Stimulated activated naive CD8-positive, alpha-beta T cell treated with anti-CD3 and anti-CD28 coated beads, Interleukin-15, Interleukin-2, amounts not matched to agents 100 U/mL and 50 U/mL, for 24 hours (primary cell): Measurements from ENCODE around the gene MRPL17.
A peak's percentile ranks its signal among the peaks of the same experiment; 100 is the strongest.

Experiments used
- ATAC-seq: fragments of 150-1000 bp; cut with Tn5 transposase; one replicate; pipeline ENCODE4 v1.10.0; 2021
- DNase-seq: peaks from one replicate; pipeline ENCODE4 v3.0.0; 2021

Gene MRPL17

DNA sequence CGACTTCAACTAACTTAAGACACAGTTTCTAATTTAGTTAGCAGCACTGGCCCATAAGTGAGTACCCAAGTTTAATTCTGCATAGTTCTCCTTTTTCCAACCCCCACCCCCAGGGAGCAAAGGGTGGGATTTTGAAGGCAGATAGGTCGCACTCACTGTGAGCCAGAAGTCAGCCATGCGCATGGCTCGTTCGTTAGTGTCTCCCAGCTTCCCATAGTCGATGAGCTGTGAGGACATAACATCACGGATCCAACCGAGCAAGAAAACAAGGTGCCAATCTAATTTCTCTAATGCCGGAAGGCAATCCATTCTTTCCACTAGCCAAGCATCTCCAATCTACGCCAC, 577 bp downstream of the MRPL17 start:
- ATAC-seq (no peak), DNase-seq (no peak)

DNA sequence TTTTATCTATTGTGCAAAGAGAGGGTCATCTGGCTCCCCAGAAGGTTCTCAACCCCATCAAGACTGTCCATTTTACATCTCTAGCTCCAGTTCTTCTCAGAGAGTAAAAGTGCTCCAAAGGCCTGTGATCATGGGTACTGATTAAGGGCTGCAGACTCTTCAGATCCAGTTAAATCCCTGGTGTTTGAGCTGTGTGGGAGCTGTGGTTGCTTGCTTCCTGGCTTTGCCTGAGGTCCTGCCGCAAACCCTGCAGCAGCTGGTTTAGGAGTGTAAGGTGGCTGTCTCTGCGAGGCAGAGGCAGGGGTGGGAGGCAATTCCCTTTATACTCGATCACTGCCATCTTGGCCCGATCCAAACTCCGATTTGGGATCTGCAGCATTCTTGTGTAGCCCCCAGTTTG, 1.2 kb downstream of the MRPL17 start:
- DNase-seq, result peak; percentile 17
- no peak for ATAC-seq

DNA sequence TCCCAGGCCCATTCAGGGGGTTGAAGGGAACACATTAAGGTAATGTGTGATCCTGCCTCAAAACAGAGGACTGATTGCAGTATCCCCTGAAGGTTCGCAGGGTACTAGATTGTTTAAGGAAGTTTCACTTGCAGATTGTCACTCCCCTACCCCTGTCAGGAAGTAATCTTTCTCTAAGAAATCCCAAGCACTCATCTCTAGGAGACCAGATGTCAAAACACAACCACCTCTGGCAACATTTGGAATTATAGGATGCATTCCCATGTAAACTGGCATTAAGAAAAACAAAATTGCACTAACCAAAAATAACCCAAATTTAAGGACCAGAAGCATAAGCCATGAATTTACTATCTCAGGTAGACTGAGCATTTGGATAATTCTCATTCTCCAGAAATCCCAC, 1.6 kb downstream of the MRPL17 start:
- no peak for ATAC-seq
- no peak for DNase-seq

DNA sequence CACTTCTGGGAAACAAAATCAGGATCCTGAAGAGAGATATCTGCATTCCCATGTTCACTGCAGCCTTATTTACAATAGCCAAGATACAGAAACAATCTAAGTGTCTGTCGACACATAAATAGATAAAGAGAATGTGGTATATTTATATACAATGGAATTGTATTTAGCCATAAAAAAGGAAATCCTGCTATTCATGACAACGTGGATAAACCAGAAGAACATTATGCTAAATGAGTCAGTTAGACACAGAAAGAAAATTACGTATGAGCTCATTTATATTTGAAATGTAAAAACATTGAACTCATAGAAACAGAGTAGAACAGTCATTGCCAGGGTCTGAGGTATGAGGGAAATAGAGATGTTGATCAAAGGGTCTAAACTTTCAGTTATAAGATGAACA, 6.1 kb downstream of the MRPL17 start:
- ATAC-seq (no peak), DNase-seq (no peak)

DNA sequence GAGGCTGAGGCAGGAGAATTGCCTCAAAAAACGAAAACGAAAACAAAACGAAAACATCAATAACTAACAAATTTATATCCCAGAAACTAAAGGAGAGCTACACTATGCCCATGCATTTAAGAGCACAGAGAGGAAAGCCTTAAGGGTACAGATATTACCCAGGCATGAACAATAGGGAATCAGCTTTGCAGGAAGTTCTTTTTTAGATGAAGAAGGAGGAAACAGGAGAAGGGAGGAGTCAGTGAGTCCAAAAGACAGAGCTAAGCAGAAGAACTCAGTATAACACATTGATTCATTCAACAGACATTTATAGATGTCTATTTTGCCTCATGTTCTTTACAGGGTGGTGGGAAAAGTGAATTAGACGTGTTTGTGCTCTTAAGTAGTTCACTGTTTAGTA, 8.3 kb downstream of the MRPL17 start:
- DNase-seq (no peak), ATAC-seq (no peak)

DNA sequence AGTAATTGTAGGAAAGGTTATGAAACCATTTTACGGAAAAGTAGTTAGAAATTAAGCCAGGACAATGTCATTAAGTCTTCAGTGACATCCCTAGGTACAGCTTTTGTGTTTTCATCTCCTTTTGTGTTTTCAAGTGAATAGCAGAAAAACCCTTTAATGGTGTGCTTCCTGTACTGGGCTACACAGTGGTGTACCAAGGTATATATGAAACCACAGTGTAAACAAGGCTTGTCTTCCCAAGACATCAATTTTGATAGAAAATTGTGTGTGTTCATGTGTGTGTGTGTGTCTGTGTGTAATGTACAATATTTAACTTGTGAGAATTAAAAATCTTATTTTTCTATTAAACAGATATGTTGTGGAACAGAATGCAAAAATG, 8.9 kb downstream of the MRPL17 start:
- ATAC-seq (no peak), DNase-seq (no peak)

DNA sequence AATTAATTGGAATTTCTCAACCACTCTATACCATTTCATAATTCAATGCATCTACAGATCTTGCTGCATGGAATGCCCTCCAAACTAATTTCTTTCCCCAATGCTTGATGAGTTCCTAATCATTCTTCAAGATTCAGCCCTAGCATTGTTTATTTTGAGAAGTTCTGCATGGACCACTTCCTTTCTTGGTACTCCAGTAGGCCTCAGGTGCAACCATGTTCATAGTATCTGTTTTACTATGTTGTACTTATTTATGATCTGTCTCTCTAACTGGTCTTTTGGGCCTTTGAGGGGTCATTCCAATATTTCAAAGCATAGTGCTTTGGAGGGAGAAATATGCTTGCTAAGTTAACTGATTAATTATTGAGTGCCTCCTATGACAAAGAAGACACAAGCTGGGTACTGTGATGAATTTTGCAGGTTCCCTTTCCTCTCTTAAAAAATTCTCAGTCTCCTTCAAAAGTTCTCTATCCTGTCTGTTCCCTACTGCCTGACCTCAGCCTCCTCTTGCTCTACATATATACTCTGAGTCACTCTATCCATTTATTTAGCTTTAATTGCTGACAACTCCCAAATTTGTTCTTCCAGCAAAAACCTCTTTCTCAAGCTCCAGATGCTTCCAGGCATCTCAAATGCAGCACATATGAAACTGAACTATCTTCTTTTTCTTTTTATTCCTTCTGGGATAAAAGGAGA, 9.5 kb downstream of the MRPL17 start:
- DNase-seq (no peak), ATAC-seq (no peak)

DNA sequence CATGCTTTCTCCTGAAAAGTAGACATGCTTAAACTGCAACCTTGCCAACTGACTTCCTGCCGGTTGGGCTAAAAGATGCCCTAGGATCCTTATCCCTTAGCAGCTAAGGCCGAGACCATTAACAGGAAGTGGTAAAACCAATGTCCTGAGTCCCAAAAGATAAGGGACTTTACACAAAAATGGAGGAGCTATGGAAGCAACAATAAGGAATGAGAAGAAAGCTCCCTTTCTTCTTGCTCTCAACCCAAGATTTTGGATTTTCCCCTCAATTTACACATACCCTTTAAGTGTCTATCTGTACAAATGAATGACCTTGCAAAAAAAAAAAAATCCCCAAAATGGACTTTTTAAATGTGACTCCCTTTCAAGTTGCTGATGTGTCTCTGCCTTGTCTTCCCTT, 11.1 kb downstream of the MRPL17 start:
- DNase-seq (no peak), ATAC-seq (no peak)

DNA sequence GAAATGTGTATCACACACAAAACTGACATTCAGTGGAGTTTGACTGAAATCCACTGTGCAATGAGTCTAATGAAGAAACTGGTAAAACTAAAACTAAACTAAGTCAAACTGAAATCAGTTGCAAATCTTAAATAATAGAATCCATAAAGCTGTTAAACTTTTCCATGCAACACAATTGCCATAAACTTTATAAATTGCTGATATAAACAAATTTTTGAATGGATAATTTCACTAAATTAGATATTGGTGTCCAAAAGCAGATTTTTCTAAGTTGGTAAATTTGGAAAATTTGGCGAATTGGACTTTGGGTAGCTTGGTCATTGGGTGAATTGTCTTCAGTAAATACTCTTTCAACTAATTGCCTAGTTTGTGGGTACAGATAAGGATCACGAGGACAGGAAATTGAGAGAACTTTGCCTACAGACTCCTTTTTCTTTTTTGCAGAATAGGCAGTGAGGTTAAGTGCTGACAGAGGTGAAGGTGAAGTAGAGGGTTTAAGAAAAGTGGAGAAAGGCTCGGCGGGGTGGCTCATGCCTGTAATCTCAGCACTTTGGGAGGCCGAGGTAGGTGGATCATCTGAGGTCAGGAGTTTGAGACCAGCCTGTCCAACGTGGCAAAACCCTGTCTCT, 12.8 kb downstream of the MRPL17 start:
- ATAC-seq (no peak), DNase-seq (no peak)

DNA sequence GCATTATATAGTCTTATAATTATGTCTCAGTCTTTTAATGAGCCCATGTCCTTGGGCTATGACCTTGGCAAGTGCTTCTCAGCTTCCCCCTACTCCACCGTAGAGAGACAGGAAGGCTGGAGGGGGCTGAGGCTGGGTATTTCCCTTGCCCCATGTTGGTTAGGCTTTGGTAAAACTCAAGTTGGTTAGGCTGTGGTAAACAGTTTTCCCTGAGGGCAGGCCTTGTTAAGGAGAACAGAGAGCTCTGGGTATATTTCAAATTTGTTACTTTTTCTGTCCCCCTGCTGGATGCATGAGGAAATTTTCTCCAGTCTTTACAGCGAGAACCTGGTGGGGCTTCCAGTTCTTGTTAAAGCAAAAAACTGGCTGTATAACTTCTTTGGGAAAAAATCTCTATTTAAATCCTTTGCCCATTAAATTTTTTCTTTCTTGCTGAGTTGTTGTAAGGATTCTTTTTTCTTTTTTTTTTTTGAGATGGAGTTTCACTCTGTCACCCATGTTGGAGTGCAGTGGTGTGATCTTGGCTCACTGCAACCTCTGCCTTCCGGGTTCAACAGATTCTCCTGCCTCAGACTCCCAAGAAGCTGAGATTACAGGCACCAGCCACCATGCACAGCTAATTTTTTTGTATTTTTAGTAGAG, 15.3 kb downstream of the MRPL17 start:
- peak; percentile 87 for ATAC-seq
- DNase-seq, result peak; percentile 48

DNA sequence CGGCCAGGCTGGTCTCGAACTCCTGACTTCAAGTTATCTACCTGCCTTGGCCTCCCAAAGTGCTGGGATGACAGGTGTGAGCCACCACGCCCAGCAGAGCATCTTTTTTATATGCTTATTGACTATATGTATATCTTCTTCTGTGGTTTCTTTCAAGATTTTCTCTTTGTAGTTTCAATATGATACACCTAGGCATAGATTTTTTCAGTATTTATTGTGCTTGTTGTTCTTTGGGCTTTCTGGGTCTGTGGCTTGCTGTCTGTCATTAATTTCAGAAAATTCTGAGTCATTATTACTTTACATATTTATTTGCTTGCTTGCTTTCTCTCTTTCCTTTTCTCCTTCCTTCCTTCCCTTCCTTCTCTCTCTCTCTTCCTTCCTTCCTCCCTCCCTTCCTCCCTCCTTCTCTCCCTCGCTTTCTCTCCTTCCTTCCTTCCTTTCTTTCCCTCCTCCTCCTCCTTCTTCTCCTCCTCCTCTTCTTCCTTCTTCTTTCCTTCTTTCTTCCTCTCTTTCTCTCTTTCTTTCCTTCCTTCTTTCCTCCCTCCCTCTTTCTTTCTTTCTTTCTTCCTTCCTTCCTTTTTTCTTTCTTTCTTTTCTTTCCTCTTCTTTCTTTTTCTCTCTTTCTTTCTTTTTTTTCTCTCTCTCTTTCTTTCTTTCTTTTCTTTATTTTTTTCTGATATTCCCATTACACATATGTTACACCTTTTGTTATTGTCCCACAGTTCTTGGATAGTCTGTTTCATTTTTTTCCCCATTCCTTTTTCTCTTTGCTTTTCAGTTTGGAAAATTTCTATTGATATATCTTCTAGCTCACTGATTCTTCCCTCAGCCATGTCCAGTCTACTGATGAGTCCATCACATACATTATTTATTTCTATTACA, 16.6 kb downstream of the MRPL17 start:
- DNase-seq (no peak), ATAC-seq (peak; percentile 39)

DNA sequence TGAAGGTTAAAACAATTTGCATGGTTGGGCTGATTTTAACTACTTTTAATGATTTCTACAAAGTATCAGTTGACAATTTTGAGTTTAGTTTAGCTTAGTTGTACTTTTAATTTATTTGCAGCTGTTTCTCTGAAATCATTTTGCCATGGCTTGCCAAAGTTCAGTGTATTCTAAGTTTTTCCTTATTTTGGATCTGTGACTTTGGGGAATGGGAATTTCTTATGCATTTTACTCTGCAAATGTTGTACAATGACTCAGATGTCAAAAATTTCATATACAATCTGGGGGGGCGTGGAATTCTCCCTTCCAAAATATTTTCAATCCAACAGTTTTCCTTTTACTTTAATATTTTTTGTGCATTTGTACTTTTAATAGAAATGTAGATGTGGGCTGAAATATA, 18.6 kb downstream of the MRPL17 start:
- DNase-seq, result no peak
- no peak for ATAC-seq

DNA sequence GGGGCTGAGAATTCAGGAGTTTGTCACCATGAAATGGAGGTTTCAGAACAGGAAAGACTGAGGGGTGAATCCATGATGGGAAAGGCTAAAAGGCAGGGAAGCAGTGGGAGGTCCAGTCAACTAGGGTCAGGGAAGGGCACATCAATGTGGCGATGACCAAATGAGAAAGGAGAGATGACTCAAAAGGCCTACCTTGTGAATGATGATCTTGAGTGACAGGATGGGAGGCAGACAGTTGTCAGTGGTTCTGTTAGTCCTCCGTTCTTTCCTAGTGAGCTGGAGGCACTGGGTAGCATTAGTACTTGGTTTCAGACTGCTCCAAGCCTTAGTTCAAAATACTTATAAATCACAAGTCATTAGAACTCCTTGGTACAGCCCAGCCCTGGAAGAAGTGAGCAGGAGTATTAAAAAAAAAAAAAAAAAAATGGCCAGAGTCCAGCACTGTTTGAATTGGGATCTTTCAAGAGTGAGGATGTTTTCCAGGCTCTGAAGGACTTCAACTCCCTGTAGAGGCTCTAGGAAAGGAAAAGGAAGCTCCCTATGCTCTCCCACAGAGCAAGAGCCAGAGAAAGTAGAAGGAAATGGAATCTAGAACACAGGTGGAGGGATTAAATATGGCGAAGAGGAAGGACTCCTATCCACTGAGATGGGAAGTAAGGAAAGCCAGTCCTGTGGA, 19.2 kb downstream of the MRPL17 start:
- ATAC-seq (no peak), DNase-seq (no peak)

DNA sequence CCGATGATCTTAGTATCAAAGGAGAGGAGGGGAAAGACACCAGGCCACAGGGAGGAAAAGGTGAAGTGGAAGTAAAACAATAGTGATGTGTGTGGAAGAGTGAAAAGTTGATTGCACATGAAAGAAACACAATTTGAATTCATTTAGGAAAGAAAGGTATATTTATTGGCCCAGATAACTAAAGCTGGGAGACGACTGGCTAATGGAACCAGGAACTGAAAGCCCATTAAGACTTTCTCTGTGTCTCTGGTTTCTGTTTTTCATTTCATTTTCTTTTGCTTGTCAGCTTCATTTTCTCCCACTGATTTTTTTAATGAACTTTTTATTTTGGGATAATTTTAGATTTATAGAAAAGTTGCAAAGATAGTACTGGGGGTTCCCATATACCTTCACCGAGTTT, 22.4 kb downstream of the MRPL17 start:
- DNase-seq (no peak), ATAC-seq (no peak)

DNA sequence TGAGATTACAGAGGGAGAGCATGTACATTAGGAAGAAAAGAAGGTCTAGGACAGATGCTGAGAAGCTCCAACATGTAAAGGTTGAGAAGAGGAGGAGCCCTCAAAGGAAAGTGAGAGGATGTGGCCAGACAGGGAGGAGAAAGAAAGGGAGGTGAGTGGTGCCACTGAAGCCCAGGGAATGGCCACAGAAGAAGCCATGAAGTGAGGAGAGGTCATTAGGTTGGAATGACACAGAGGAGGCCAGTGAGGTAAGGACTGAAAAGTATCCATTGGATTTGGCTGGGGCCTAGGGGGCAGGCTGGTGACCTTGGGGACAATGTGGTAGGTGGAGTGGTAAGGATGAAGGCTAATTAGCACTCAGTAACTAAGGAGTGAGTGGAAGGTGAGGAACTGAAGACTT, 24.5 kb downstream of the MRPL17 start:
- DNase-seq, result no peak
- ATAC-seq, result no peak

DNA sequence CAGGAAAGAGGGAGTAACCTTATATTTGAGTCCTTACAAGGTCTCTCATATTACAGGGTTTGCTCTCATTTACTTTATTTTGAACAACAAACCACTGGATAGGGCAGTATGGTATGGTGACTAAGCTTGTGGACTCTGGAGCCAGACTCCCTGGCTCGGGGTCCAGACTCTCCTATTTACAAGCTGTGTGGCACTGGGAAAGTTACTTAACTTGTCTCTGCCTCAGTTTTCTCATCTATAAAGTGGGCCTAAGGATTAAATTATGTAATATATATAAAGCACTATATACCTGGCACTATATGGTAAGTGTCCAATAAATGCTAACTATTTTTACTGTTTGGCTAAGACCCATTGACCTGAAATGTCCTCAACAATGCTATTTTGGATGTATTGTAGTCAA, 25.8 kb downstream of the MRPL17 start:
- DNase-seq (no peak), ATAC-seq (no peak)

DNA sequence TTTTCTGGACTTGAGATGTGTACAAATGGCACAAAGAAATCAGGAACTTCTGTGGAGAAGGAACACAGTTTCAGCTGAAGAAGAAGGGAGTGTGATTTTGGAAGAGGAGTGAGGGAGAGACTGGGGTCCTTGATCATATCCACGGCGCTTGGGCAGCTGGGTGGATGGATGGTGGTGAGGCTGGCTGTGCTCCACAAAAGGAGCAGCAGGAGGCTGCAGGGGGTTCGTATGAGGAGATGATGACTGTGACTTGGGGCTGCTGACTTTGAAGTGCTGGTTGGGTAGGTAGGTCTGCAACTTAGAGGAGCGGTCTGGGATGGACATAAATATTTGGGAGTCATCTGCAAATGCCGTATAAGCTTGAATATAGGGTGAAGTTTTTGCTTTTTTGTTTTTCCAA, 26.2 kb downstream of the MRPL17 start:
- DNase-seq (no peak), ATAC-seq (no peak)

DNA sequence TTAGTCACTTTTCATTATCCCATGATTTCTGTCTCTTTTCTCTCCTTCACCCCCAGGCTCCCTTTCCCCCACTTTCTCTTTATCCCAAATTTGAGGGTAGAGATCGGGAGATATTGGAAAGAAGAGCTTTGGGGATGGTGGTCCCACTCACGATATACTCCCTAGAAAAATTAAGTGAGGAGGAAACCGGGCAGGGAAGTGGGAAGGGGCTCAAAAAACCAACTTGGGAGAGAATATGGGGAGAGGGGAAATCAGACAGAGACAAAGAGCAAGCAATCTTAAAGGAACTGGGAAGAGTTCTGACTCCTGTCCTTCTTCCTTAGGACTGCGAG, 26.6 kb downstream of the MRPL17 start:
- ATAC-seq (no peak), DNase-seq (no peak)

DNA sequence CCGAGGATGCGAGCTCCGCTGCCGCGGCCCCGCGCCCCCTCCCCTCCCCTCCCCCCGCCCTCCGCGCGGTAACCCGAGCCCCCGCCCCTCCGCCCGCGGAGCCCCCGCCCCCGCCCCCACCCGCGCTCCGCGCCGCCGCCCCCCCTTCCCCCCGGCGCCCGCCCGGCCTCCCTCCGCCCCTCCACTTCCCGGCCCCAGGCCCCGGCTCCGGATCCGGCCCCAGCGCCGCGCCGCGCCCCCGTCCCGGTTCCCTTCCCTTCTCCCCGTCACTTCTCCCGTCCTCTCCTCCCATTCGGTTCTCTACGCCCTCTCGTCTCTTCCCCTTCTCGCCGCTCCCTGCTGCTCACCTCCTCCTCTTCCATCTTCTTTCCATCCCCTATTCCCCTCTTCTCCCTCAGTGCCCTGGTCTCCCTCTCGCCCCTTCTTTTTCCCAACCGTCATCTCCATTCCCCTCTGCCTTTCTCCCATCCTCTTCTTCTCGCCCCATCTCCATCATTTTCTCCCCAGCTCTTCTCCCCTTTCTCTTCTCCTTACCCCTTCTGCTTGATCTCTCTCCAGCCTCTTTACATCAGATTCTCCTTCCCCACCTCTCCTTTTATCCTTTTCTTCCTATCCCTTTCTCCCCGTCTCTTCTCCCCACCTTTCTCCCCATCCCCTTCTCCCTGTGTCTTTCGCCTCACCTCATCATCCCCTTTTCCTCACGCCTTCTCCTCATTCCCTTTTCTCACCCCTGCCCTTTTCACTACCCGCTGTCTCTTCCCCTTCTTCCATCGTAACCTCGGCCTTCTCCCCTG, 27.2 kb downstream of the MRPL17 start, which contains the start of gene DCHS1:
Gene DCHS1, minus strand, starts transcription at position 20 of the 794 bp plus-strand sequence. CDS start 14,196 bp downstream, outside the sequence.
- ATAC-seq (no peak), DNase-seq (no peak)

DNA sequence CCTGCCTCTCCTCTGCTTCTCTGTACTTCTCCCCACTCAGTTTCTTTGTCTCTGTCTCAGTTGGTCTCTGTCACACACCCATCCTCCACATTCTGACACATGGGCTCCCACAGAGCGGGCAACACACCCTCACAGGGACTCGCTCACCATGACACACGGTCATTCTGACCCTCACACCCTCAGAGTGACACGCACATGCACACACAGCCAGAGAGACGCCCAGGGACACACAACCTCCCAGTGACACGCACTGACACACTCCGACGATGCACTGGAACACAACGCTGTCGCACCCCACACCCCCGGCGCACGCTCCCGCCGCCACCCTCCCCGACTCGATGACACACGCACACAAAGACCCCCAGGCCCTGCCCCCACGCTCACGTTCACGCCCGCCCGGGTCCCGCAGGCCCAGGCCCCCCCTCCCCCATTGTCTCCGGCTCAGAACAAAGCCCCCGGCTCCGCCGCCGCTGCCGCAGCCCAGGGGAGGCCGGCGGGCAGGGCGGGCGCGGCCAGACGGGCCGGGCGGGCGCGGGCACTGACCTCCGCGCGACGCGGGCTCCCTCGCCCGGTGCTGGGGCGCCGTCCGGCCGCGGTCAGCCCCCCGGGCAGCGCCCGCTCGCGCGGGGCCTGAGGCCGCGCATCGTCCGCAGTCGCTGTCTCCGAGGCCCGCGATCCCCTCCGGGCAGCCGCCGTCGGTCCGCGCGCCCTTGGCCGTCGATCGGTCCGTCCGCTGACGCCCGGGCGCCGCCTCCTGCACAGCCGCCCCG, 27.9 kb downstream of the MRPL17 start:
- ATAC-seq (peak; percentile 16), DNase-seq (peak; percentile 22)
